Nephron (organoid): ENCODE results near the gene GAK.

Experiments
- H3K27ac Mint-ChIP-seq, 3 experiments: 2 replicates each; pipeline ENCODE4 v1.8.0; 2020; ENCODE audit warnings: mixed read lengths in 3 of 3, mild to moderate bottlenecking in 2 of 3, moderate library complexity in 1 of 3
- H3K27me3 Mint-ChIP-seq: 2 replicates; pipeline ENCODE4 v1.8.0; 2021; ENCODE audit warnings: low read depth, mild to moderate bottlenecking, moderate library complexity, mixed read lengths
- H3K36me3 Mint-ChIP-seq: 2 replicates; pipeline ENCODE4 v1.8.0; 2020; ENCODE audit warnings: low read depth, mixed read lengths
- H3K4me1 Mint-ChIP-seq: 2 replicates; pipeline ENCODE4 v1.8.0; 2020; ENCODE audit warnings: mixed read lengths
- H3K4me3 Mint-ChIP-seq, 3 experiments: 2 replicates each; pipeline ENCODE4 v1.8.0; 2020; ENCODE audit warnings: mild to moderate bottlenecking in 3 of 3, mixed read lengths in 3 of 3, moderate library complexity in 2 of 3
- H3K9me3 Mint-ChIP-seq: 2 replicates; pipeline ENCODE4 v1.8.0; 2020; ENCODE audit warnings: mixed read lengths
- TF ChIP-seq, protein P1 (sequence below), 3 experiments: fragments of 200-600 bp; sonication (generic); IDR thresholded peaks; one replicate each; pipeline ENCODE4 v1.5.0; 2021; ENCODE audit warnings: antibody characterized with exemption in 3 of 3; ENCODE audit not compliant: unreplicated experiment in 3 of 3

The GAK gene

DNA sequence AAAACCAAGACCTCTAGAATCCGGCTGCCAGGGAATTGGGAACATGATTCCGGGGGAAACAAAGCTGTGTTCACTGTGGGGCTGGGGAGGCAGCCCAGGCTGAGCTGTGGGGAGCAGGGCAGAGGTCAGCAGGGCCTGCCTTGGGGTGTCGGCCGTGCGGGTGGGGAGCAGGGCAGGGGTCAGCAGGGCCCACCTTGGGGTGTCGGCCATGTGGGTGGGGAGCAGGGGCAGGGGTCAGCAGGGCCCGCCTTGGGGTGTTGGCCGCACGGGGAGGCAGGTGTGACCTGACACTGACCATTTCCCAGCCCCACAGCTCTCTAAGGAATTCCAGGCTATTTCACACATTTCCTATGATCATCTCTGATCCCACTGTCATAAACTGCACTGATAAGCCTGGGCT lies 60.6 kb downstream of the GAK start:
- Mint-ChIP-seq H3K27ac (no peak overlapping the region), H3K4me3 (no peak overlapping the region), H3K9me3 (no peaks in the 10 kb centered on the region), H3K27me3 (no peaks in the 10 kb centered on the region), H3K4me1 (peaks cover 17% of the 10 kb centered on the region), H3K36me3 (peaks cover 38% of the 10 kb centered on the region)
- TF ChIP-seq, protein P1, sequence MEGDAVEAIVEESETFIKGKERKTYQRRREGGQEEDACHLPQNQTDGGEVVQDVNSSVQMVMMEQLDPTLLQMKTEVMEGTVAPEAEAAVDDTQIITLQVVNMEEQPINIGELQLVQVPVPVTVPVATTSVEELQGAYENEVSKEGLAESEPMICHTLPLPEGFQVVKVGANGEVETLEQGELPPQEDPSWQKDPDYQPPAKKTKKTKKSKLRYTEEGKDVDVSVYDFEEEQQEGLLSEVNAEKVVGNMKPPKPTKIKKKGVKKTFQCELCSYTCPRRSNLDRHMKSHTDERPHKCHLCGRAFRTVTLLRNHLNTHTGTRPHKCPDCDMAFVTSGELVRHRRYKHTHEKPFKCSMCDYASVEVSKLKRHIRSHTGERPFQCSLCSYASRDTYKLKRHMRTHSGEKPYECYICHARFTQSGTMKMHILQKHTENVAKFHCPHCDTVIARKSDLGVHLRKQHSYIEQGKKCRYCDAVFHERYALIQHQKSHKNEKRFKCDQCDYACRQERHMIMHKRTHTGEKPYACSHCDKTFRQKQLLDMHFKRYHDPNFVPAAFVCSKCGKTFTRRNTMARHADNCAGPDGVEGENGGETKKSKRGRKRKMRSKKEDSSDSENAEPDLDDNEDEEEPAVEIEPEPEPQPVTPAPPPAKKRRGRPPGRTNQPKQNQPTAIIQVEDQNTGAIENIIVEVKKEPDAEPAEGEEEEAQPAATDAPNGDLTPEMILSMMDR (IDR thresholded peaks at IDR 0.05; ENCODE audit: unreplicated experiment in 3 of 3) = no peak

DNA sequence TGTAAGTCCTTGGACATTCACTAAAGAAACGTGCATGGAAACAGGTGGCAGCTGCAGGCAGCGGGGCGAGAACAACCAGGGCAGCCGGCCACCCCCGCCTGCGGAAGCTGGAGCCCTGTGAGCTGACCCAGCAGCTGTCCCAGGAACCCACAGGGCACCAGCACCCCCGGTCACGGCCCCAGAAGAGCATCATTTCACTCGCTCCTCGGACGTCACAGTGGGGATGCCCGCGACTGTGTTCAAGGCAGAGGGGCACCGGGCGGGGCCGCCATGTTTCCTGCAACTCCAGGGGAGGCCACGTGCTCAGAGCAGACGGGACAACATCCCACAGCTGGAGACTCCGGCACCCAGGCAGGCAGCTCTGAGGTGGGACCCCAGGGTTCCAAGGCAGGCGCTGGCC lies 61.2 kb downstream of the GAK start:
- peaks cover 17% of the 10 kb centered on the region for H3K4me1 Mint-ChIP-seq
- H3K36me3 Mint-ChIP-seq = peaks cover 38% of the 10 kb centered on the region
- no peak overlapping the region for H3K4me3 Mint-ChIP-seq
- no peaks in the 10 kb centered on the region for H3K27me3 Mint-ChIP-seq
- no peaks in the 10 kb centered on the region for H3K9me3 Mint-ChIP-seq
- H3K27ac Mint-ChIP-seq = no peak overlapping the region
- TF ChIP-seq, protein P1 (IDR thresholded peaks at IDR 0.05; ENCODE audit: unreplicated experiment in 3 of 3) = no peak

DNA sequence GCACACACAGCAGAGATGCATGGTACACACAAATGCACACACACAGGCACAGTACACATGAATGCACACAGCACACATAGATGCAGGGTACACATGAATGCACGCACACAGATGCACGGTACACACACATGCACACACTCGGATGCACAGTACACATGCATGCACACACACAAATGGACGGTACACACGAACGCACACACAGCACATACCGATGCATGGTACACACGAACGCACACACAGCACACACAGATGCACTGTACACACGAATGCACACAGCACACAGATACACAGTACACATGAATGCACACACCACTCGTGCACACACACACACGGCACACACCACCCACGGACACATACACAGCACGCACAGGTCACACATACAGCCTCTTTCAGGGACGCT lies 62.3 kb downstream of the GAK start:
- no peak overlapping the region for H3K4me3 Mint-ChIP-seq

DNA sequence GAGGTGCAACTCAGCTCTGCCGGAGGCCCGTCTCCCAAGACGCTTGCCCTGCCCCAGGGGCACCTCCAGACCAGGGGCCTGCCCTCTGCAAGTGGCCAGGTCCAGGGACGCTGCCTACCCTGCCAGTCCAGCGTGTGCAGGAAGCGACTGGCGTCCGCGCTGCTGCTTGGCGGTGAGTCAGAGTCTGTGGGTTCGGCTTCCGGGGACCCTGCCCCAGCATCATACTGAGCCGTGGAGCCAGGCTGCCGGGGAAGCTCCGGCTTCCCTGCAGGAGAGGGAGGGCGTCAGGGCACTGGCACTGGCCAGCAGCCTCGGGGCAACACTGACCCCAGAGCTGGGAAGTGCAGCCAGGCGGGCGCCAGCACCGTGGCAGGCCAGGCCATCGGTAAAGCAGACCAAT lies 63.7 kb downstream of the GAK start:
- Mint-ChIP-seq H3K27ac (no peak overlapping the region), H3K4me1 (peaks cover 2% of the 10 kb centered on the region), H3K9me3 (peaks cover under 1% of the 10 kb centered on the region), H3K27me3 (no peaks in the 10 kb centered on the region), H3K4me3 (no peak overlapping the region), H3K36me3 (peaks cover 38% of the 10 kb centered on the region)
- TF ChIP-seq, protein P1 (IDR thresholded peaks at IDR 0.05; ENCODE audit: unreplicated experiment in 3 of 3) = no peak

More for the DNA sequence above, 62.3 kb downstream of the GAK start:
- peaks cover 37% of the 10 kb centered on the region for H3K36me3 Mint-ChIP-seq
- H3K27me3 Mint-ChIP-seq = no peaks in the 10 kb centered on the region
- no peak overlapping the region for H3K27ac Mint-ChIP-seq
- H3K9me3 Mint-ChIP-seq = no peaks in the 10 kb centered on the region
- TF ChIP-seq, protein P1 (IDR thresholded peaks at IDR 0.05; ENCODE audit: unreplicated experiment in 3 of 3) = no peak
- peaks cover 13% of the 10 kb centered on the region for H3K4me1 Mint-ChIP-seq

DNA sequence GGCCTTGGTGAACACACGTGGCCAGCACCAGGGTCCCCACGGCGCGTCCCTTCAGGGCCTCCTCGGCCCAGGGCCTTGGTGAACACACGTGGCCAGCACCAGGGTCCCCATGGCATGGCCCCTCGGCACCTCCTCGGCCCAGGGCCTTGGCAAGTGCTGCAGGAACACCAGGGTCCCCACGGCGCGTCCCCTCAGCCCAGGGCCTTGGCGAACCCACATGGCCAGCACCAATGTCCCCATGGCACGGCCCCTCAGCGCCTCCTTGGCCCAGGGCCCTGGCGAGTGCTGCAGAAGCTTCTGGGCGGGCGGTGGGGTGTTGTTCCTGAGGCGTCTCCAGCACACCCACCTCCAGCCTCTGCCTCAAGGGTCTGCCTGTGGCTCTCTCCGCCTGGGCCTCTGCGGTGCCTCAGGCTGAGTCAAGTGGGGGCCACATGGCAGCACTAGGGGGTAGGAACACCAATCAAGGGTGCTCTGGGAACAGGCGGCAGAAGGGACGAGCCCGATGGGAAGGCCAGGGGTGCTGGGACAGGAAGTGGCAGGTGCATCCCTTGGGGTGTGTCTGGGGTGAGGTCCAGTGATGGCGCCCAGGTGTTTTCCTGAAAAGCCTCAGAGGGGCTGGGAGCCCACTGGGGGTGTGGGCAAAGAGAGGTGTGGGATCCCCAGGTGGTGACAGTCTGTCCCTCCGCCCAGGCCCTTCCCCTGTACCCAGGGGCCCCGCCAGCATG lies 64.4 kb downstream of the GAK start:
- no peaks in the 10 kb centered on the region for H3K27me3 Mint-ChIP-seq
- no peaks in the 10 kb centered on the region for H3K4me1 Mint-ChIP-seq
- TF ChIP-seq, protein P1 (IDR thresholded peaks at IDR 0.05; ENCODE audit: unreplicated experiment in 3 of 3) = no peak
- peaks cover 40% of the 10 kb centered on the region for H3K36me3 Mint-ChIP-seq
- no peak overlapping the region for H3K27ac Mint-ChIP-seq
- peaks cover 8% of the 10 kb centered on the region for H3K9me3 Mint-ChIP-seq
- H3K4me3 Mint-ChIP-seq = no peak overlapping the region

DNA sequence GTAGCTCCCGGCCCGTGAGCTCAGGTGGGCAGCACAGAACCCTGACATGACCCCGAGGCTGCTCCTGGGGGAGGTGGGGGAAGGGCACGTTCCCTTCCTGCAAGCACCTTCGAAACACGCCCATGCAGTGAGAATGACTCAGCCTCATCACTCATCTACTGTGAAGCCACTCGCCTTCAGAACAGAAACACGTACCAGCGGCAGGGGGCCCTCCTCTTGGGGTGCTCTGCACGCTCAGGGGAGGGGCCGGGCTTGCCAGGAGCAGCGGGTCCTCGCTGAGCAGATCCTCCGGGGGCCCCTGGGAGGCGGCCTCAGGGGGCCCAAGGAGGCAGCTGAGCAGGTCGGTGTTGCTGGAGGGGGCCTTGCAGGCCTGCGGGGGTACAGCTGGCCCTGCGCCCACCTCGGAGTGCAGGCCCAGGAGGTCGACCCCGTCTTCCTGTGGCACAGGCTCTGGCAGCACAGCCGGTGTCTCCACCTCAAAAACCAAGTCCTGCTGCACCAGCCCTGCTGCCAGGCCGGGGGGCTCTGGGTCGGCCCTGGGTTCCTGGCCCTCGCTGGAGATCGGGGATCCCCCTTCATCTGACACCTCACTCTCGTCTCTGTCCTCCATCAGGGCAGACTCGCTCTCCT lies 65.2 kb downstream of the GAK start:
- peaks cover 13% of the 10 kb centered on the region for H3K9me3 Mint-ChIP-seq
- H3K27ac Mint-ChIP-seq = no peak overlapping the region
- no peaks in the 10 kb centered on the region for H3K4me1 Mint-ChIP-seq
- TF ChIP-seq, protein P1 (IDR thresholded peaks at IDR 0.05; ENCODE audit: unreplicated experiment in 3 of 3) = no peak
- no peaks in the 10 kb centered on the region for H3K27me3 Mint-ChIP-seq
- H3K36me3 Mint-ChIP-seq = peaks cover 48% of the 10 kb centered on the region
- no peak overlapping the region for H3K4me3 Mint-ChIP-seq
